H1 (cell line): Measurements from ENCODE around the gene PAK6. TPM values are rescaled to one million over a fixed set of nuclear protein-coding genes. Genes with fewer than 3 reads are reported as not detected.

Source experiments
- CTCF ChIA-PET: fragments of 300-600 bp; sonication (Branson Sonifier 250); formaldehyde crosslinking; loops from one replicate; lab custom pipeline; 2021; ENCODE audit not compliant: partially characterized antibody; lab: Charles Lee
- POLR2A ChIA-PET: fragments of 300-600 bp; sonication (Branson Sonifier 250); formaldehyde crosslinking; loops from one replicate; lab custom pipeline; 2021; ENCODE audit warnings: inconsistent platforms; ENCODE audit not compliant: partially characterized antibody; lab: Charles Lee
- DNase-seq, 2 experiments: peaks; one replicate each; pipeline versions ENCODE4 v3.0.0 to v3.0.0-alpha.2; 2010 to 2022; ENCODE audit warnings: low spot score in 2 of 2, low read depth in 1 of 2, mixed read lengths in 1 of 2
- FAIRE-seq: peaks from 2 replicates; lab custom pipeline; 2011; peaks lifted over from hg19 to GRCh38; lab: Jason Lieb, UNC
- H2AFZ ChIP-seq: 2 replicates; pipeline ENCODE4 v1.8.1; 2012; ENCODE audit warnings: low read length, inconsistent platforms
- H2AK5ac ChIP-seq: 2 replicates; pipeline ENCODE4 v1.6.1; 2013; ENCODE audit warnings: low read depth, low read length
- H2BK120ac ChIP-seq: replicated peaks from 2 replicates; pipeline ENCODE3; 2013; ENCODE audit warnings: low read depth, low read length, inconsistent platforms
- H2BK12ac ChIP-seq: 2 replicates; pipeline ENCODE4 v1.6.1; 2013; ENCODE audit warnings: low read depth, low read length
- H2BK15ac ChIP-seq: 2 replicates; pipeline ENCODE4 v1.6.1; 2013; ENCODE audit warnings: low read length
- H2BK20ac ChIP-seq: 2 replicates; pipeline ENCODE4 v1.6.1; 2013; ENCODE audit warnings: low read length
- H2BK5ac ChIP-seq: 2 replicates; pipeline ENCODE4 v1.6.1; 2013; ENCODE audit warnings: low read depth, low read length
- H3K14ac ChIP-seq: 2 replicates; pipeline ENCODE4 v1.6.1; 2013; ENCODE audit warnings: inconsistent platforms; ENCODE audit not compliant: insufficient read length
- H3K18ac ChIP-seq: 2 replicates; pipeline ENCODE4 v1.6.1; 2013; ENCODE audit warnings: low read length; ENCODE audit errors: extremely low read depth
- H3K23ac ChIP-seq: 2 replicates; pipeline ENCODE4 v1.6.1; 2013; ENCODE audit warnings: inconsistent platforms; ENCODE audit not compliant: insufficient read length
- H3K23me2 ChIP-seq: 2 replicates; pipeline ENCODE4 v1.6.1; 2013; ENCODE audit warnings: low read depth, low read length
- H3K27ac ChIP-seq: 2 replicates; pipeline ENCODE4 v1.6.1; 2011; ENCODE audit warnings: low read depth, low read length, inconsistent platforms
- H3K27me3 ChIP-seq, 4 experiments: replicated peaks in 1 of 4; 1 replicate in 1 of 4; 2 replicates in 3 of 4; pipeline versions ENCODE4 v1.6.1 to v1.8.1; 2011 to 2013; ENCODE audit warnings: low read length in 3 of 4, mild to moderate bottlenecking in 3 of 4, inconsistent platforms in 2 of 4, mixed read lengths in 2 of 4, moderate library complexity in 1 of 4; ENCODE audit not compliant: control insufficient read depth in 3 of 4, insufficient read depth in 3 of 4; ENCODE audit errors: extremely low read depth in 1 of 4
- H3K36me3 ChIP-seq, 4 experiments: 2 replicates each; pipeline versions ENCODE4 v1.6.1 to v1.8.1; 2011 to 2013; ENCODE audit warnings: mild to moderate bottlenecking in 4 of 4, low read length in 3 of 4, moderate library complexity in 2 of 4, control low read depth in 1 of 4, inconsistent platforms in 1 of 4; ENCODE audit not compliant: insufficient read depth in 4 of 4, control insufficient read depth in 2 of 4
- H3K4ac ChIP-seq: replicated peaks from 2 replicates; pipeline ENCODE3; 2013; ENCODE audit warnings: low read length, low read depth, mixed read lengths, inconsistent platforms; ENCODE audit not compliant: insufficient read length
- H3K4me1 ChIP-seq, 4 experiments: replicated peaks in 1 of 4; 1 replicate in 1 of 4; 2 replicates in 3 of 4; pipeline versions ENCODE4 v1.6.1 to v1.8.1; 2011 to 2013; ENCODE audit warnings: low read length in 3 of 4, inconsistent platforms in 2 of 4, mixed read lengths in 1 of 4; ENCODE audit not compliant: insufficient read depth in 4 of 4, control insufficient read depth in 3 of 4
- H3K4me2 ChIP-seq, 2 experiments: 2 replicates each; pipeline versions ENCODE4 v1.6.1 to v1.8.1; 2011 to 2013; ENCODE audit warnings: low read depth in 2 of 2, low read length in 2 of 2, control low read depth in 1 of 2, inconsistent platforms in 1 of 2, mild to moderate bottlenecking in 1 of 2; ENCODE audit not compliant: insufficient read depth in 1 of 2
- H3K4me3 ChIP-seq, 4 experiments: fragments of 200-600, 300-600 bp in 1 of 4; sonication (generic), shearing (Covaris generic), sonication (Bioruptor Twin) in 1 of 4; 2 replicates each; pipeline versions ENCODE4 v1.5.1 to v1.8.1; 2011 to 2016; ENCODE audit warnings: low read length in 4 of 4, low read depth in 3 of 4, control low read depth in 2 of 4, inconsistent platforms in 2 of 4, mild to moderate bottlenecking in 2 of 4, mixed read lengths in 1 of 4, moderate library complexity in 1 of 4; ENCODE audit not compliant: insufficient read depth in 2 of 4; ENCODE audit errors: extremely low read depth in 1 of 4
- H3K56ac ChIP-seq: replicated peaks from 2 replicates; pipeline ENCODE3; 2013; ENCODE audit warnings: low read depth, mild to moderate bottlenecking, mixed read lengths, low read length, inconsistent platforms; ENCODE audit not compliant: insufficient read length
- H3K79me1 ChIP-seq: 2 replicates; pipeline ENCODE4 v1.6.1; 2013; ENCODE audit warnings: low read depth, low read length, control low read depth
- H3K79me2 ChIP-seq, 2 experiments: 2 replicates each; pipeline versions ENCODE4 v1.6.1 to v1.8.1; 2012 to 2013; ENCODE audit warnings: low read length in 2 of 2, mild to moderate bottlenecking in 2 of 2, inconsistent platforms in 1 of 2; ENCODE audit not compliant: insufficient read depth in 2 of 2, control insufficient read depth in 1 of 2
- H3K9ac ChIP-seq, 4 experiments: replicated peaks in 1 of 4; 1 replicate in 1 of 4; 2 replicates in 3 of 4; pipeline versions ENCODE4 v1.6.1 to v1.8.1; 2011 to 2013; ENCODE audit warnings: low read depth in 3 of 4, low read length in 3 of 4, control low read depth in 2 of 4, mild to moderate bottlenecking in 2 of 4, moderate library complexity in 2 of 4, inconsistent platforms in 1 of 4; ENCODE audit errors: extremely low read depth in 1 of 4
- H3K9me3 ChIP-seq, 2 experiments: 2 replicates each; pipeline versions ENCODE4 v1.6.1 to v1.8.1; 2012 to 2013; ENCODE audit warnings: mild to moderate bottlenecking in 2 of 2, moderate library complexity in 2 of 2, control low read depth in 1 of 2, inconsistent platforms in 1 of 2, low read depth in 1 of 2, low read length in 1 of 2, mixed read lengths in 1 of 2; ENCODE audit not compliant: insufficient read depth in 2 of 2
- H4K20me1 ChIP-seq, 2 experiments: replicated peaks in 1 of 2; 2 replicates each; pipeline versions ENCODE3 to v1.8.1; 2011 to 2013; ENCODE audit warnings: inconsistent platforms in 2 of 2, low read length in 2 of 2, mild to moderate bottlenecking in 1 of 2; ENCODE audit not compliant: insufficient read depth in 2 of 2, control insufficient read depth in 1 of 2
- H4K5ac ChIP-seq: 2 replicates; pipeline ENCODE4 v1.6.1; 2013; ENCODE audit warnings: low read length, low read depth, mixed read lengths, inconsistent platforms; ENCODE audit not compliant: insufficient read length
- H4K8ac ChIP-seq: 2 replicates; pipeline ENCODE4 v1.8.0; 2013; ENCODE audit warnings: mild to moderate bottlenecking, moderate library complexity, low read length, inconsistent platforms; ENCODE audit not compliant: insufficient read depth; ENCODE audit errors: extremely low read depth
- H4K91ac ChIP-seq: replicated peaks from 2 replicates; pipeline ENCODE3; 2013; ENCODE audit warnings: low read length, mixed read lengths, inconsistent platforms; ENCODE audit not compliant: insufficient read length
- CHD1 ChIP-seq: IDR thresholded peaks from 2 replicates; pipeline ENCODE4 v1.6.1; 2012; ENCODE audit warnings: low read depth, low read length, improper control_type of control experiment
- HDAC6 ChIP-seq: IDR thresholded peaks from one replicate; pipeline ENCODE4 v1.7.1; 2012; ENCODE audit warnings: low read depth, mild to moderate bottlenecking, inconsistent platforms, low read length, moderate library complexity
- PHF8 ChIP-seq: fragments of 200-600 bp; sonication (generic); conservative IDR thresholded peaks from 2 replicates; pipeline ENCODE4 v1.7.1; 2012; ENCODE audit warnings: low read depth, mild to moderate bottlenecking, inconsistent platforms, low read length, moderate library complexity
- TCF12 ChIP-seq: IDR thresholded peaks from 2 replicates; pipeline ENCODE4 v1.6.1; 2011; ENCODE audit warnings: low read depth, mild to moderate bottlenecking, low read length
- WGBS, 2 experiments: shearing (Covaris generic) in 1 of 2; methylation state at CpG; one replicate each; pipeline versions ENCODE4 v1.1.6 to v1.1.7; 2013 to 2015; ENCODE audit warnings: low lambda C conversion rate in 2 of 2, mixed read lengths in 2 of 2, inconsistent platforms in 1 of 2, low coverage in 1 of 2, missing lambda C conversion rate in 1 of 2; ENCODE audit not compliant: insufficient replicate concordance in 2 of 2, insufficient coverage in 1 of 2, insufficient read length in 1 of 2; ENCODE audit errors: extremely low coverage in 1 of 2, missing lambda C conversion rate in 1 of 2; 5-methylcytosine and 5-hydroxymethylcytosine counted together
- polyA plus RNA-seq, 7 experiments: library from polyadenylated mRNA; depleted of rRNA in 3 of 7; stranded (reverse) in 5 of 7; unstranded in 2 of 7; fragments of >200 nt in 5 of 7; fragments of 200-250 nt in 2 of 7; gene quantifications; 1 replicate in 5 of 7; 2 replicates in 1 of 7; 4 replicates in 1 of 7; pipeline versions ENCODE4 v1.2.1 to v1.2.3, GENCODE V29; 2011 to 2013; ENCODE audit warnings: missing spikeins in 2 of 7, mixed read lengths in 2 of 7
- total RNA-seq: library from RNA; stranded (reverse); fragmentation: NEBNext Ultra II Directional; extraction: Animal tissue kit (Norgen Biotek cat#: 25700); gene quantifications from 2 replicates; pipeline ENCODE4 v1.2.1, GENCODE V29; 2021
- TF ChIP-seq, protein P1 (sequence below): IDR thresholded peaks from 2 replicates; pipeline ENCODE4 v1.6.1; 2012; ENCODE audit warnings: inconsistent platforms

PAK6 gene
- total and polyA plus RNA-seq, 2 of the 8 experiments (the other 6 are each of a cell fraction or from before 2014, with no cell fraction given) = 6.9 to 9.4 TPM

- no peak for FAIRE-seq
- 0 out of 4 replicates have a peak, but pooled peaks cover 0 to 3% of the 10 kb centered on the region in 2 experiments for H3K9me3 ChIP-seq
- H4K91ac ChIP-seq = no peak overlapping the region
- TF ChIP-seq, protein P1, sequence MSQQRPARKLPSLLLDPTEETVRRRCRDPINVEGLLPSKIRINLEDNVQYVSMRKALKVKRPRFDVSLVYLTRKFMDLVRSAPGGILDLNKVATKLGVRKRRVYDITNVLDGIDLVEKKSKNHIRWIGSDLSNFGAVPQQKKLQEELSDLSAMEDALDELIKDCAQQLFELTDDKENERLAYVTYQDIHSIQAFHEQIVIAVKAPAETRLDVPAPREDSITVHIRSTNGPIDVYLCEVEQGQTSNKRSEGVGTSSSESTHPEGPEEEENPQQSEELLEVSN = no peak
- no peak for TF ChIP-seq PHF8
- TF ChIP-seq CHD1 = no peak
- TF ChIP-seq TCF12 = no peak
- no peak for TF ChIP-seq HDAC6
- TF ChIP-seq, all 59 proteins: peak for 0
- no peak overlapping the region for H2AFZ ChIP-seq
- WGBS, 2 experiments = 73% methylated on average over 2 of the region's 2 CpGs; no CpG with 5 or more reads in 1 of the 2 experiments
- no peaks in the 10 kb centered on the region for H3K79me2 ChIP-seq
- no peak overlapping the region for H3K27ac ChIP-seq
- no peak overlapping the region for H3K9ac ChIP-seq
- H2BK15ac ChIP-seq = no peak overlapping the region
- no peak overlapping the region for H3K14ac ChIP-seq
- no peak overlapping the region for H3K23ac ChIP-seq
- no peaks in the 10 kb centered on the region for H3K23me2 ChIP-seq
- no peak overlapping the region for H3K18ac ChIP-seq
- H3K79me1 ChIP-seq = no peaks in the 10 kb centered on the region
- H3K4me3 ChIP-seq = no peak overlapping the region
- H2BK12ac ChIP-seq = no peak overlapping the region
- H3K36me3 ChIP-seq = no peaks in the 10 kb centered on the region
- no peak for DNase-seq
- no peak overlapping the region for H3K4ac ChIP-seq
- H3K56ac ChIP-seq = no peak overlapping the region
- H3K27me3 ChIP-seq = no peaks in the 10 kb centered on the region; a peak in 1 of 7 replicates
- no peak overlapping the region for H2AK5ac ChIP-seq
- no peak overlapping the region for H3K4me2 ChIP-seq
- H4K8ac ChIP-seq = no peak overlapping the region
- CTCF ChIA-PET = interaction anchor here (1.1 to 23.9 kb wide), 6 partner anchors 14 to 50 kb away, joined by 3 to 584 read pairs (median 152); partner anchors contain the start of genes ANKRD63, CCDC9B and INAFM2
- POLR2A ChIA-PET = interaction anchor here (1.4 kb wide), 1 partner anchor 13 kb away, joined by 3 read pairs; no protein-coding TSS in a partner anchor
- H2BK5ac ChIP-seq = no peak overlapping the region; the same call in 1 of the 2 replicates
- peaks cover 0 to 37% (median 19%) of the 10 kb centered on the region in 4 experiments; a peak in 6 of 7 replicates for H3K4me1 ChIP-seq
- no peak overlapping the region for H4K5ac ChIP-seq
- H2BK20ac ChIP-seq = no peak overlapping the region
- H4K20me1 ChIP-seq = no peaks in the 10 kb centered on the region
- H2BK120ac ChIP-seq = no peak overlapping the region
These were observed 64.7 kb downstream of the PAK6 start for GRCh38 chr15:40303576-40303975.
